Spinal cord (tissue), 4 donors: ENCODE results near the gene LONRF2. TPM values are rescaled to one million over a fixed set of nuclear protein-coding genes. Genes with fewer than 3 reads are reported as not detected.

ENCODE experiments used
- polyA plus RNA-seq, 2 donors: library from polyadenylated mRNA; unstranded; fragments of 120-200 nt; gene quantifications; one replicate each; pipeline ENCODE4 v1.2.1, GENCODE V29; 2013; ENCODE audit not compliant: insufficient read length in 2 of 2
- small RNA-seq: library from RNA; depleted of rRNA; stranded (forward); fragments of <200 nt; gene quantifications from one replicate; pipeline ENCODE3, GENCODE V24; 2014; ENCODE audit warnings: low replicate concordance
- total RNA-seq, 2 donors: library from RNA; depleted of rRNA in 1 of 2; stranded (reverse); fragments of 120-200 nt in 1 of 2; fragments of >200 nt in 1 of 2; gene quantifications; one replicate each; pipeline versions ENCODE4 v1.2.3 to v1.2.4, GENCODE V29; 2013 to 2014

The LONRF2 gene
- total and polyA plus RNA-seq, 4 donors: 17.0 to 60.1 (median 38.7) TPM

Small RNA genes within 50 kb of the gene (small RNA-seq; reads per million reads assigned to genes)
- gene AC012493.2: not detected

Other genes with a start within 250 kb of the LONRF2 start
- 10 to 100 TPM; 43.6 to 44.6 TPM for gene AFF3, start 179.9 kb downstream of the LONRF2 start, total RNA-seq
- gene AFF3, start 179.9 kb downstream of the LONRF2 start, polyA plus RNA-seq: 10 to 100 TPM; 31.5 to 41.1 TPM
- gene CHST10, start 95.2 kb upstream of the LONRF2 start, total RNA-seq: 10 to 100 TPM; 33.1 to 34.8 TPM
- 10 to 100 TPM; 41.6 to 45.3 TPM for gene CHST10, start 95.2 kb upstream of the LONRF2 start, polyA plus RNA-seq
- gene NMS, start 148.0 kb upstream of the LONRF2 start, total RNA-seq: 1 to 10 TPM in 1 of 2 donors, under 1 TPM in 1; 0.44 to 2.8 TPM
- gene NMS, start 148.0 kb upstream of the LONRF2 start, polyA plus RNA-seq: 1 to 10 TPM; 1.5 to 4.0 TPM
- gene PDCL3, start 240.5 kb upstream of the LONRF2 start, total RNA-seq: 10 to 100 TPM; 13.7 to 15.4 TPM
- 10 to 100 TPM; 26.5 to 28.6 TPM for gene PDCL3, start 240.5 kb upstream of the LONRF2 start, polyA plus RNA-seq